Bronchial epithelial cell (primary cell): ENCODE results near the gene PEMT. TPM values are rescaled to one million over a fixed set of nuclear protein-coding genes. Genes with fewer than 3 reads are reported as not detected.

Experiments used
- DNase-seq: peaks from one replicate; pipeline ENCODE4 v3.0.0-alpha.2; 2010; ENCODE audit warnings: low read depth
- FAIRE-seq: peaks from 2 replicates; lab custom pipeline; 2011; peaks lifted over from hg19 to GRCh38; lab: Jason Lieb, UNC
- H3K27me3 ChIP-seq: 2 replicates; pipeline ENCODE4 v1.5.1; 2011; ENCODE audit warnings: low read length; ENCODE audit not compliant: control insufficient read depth, insufficient read depth
- H3K36me3 ChIP-seq: 2 replicates; pipeline ENCODE4 v1.5.1; 2011; ENCODE audit warnings: low read length; ENCODE audit not compliant: control insufficient read depth, insufficient read depth
- H3K4me3 ChIP-seq: 2 replicates; pipeline ENCODE4 v1.5.1; 2011; ENCODE audit warnings: mild to moderate bottlenecking, low read depth, low read length, control low read depth
- total RNA-seq: library from RNA; depleted of rRNA; stranded (reverse); fragments of >200 nt; gene quantifications from 2 replicates; pipeline ENCODE4 v1.2.1, GENCODE V29; 2014
- TF ChIP-seq, protein P1 (sequence below): IDR thresholded peaks from 2 replicates; pipeline ENCODE4 v1.5.1; 2011; ENCODE audit warnings: mild to moderate bottlenecking, moderate library complexity, low read length, control low read depth, inconsistent platforms; ENCODE audit not compliant: insufficient read depth, severe bottlenecking

PEMT gene
- total RNA-seq, 1 donor from 2014 or later = 23.4 TPM

DNA sequence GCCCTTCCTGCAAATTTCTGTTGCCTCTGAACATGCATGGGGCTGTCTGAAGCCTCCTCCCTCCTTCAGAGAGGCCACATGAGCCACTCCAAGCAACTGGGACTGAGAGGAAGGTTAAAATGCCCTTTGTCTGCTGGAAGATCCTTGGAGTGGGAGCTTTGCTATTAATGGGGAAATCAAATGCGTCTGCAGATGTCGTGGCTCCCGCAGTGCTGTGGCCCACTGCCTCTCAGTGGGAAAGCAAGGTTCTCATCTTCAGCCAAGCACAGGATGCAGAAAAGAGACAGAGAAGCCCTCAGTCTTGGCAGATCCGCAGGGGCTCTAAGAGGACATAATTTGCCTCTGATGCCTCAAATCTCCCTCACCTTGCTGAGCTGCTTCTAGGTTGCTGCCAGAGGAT is 34.8 kb downstream of the PEMT start:
- TF ChIP-seq, protein P1, sequence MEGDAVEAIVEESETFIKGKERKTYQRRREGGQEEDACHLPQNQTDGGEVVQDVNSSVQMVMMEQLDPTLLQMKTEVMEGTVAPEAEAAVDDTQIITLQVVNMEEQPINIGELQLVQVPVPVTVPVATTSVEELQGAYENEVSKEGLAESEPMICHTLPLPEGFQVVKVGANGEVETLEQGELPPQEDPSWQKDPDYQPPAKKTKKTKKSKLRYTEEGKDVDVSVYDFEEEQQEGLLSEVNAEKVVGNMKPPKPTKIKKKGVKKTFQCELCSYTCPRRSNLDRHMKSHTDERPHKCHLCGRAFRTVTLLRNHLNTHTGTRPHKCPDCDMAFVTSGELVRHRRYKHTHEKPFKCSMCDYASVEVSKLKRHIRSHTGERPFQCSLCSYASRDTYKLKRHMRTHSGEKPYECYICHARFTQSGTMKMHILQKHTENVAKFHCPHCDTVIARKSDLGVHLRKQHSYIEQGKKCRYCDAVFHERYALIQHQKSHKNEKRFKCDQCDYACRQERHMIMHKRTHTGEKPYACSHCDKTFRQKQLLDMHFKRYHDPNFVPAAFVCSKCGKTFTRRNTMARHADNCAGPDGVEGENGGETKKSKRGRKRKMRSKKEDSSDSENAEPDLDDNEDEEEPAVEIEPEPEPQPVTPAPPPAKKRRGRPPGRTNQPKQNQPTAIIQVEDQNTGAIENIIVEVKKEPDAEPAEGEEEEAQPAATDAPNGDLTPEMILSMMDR = no peak
- no peaks in the 10 kb centered on the region for H3K27me3 ChIP-seq
- H3K36me3 ChIP-seq = no peaks in the 10 kb centered on the region
- H3K4me3 ChIP-seq = no peak overlapping the region
- FAIRE-seq (no peak), DNase-seq (no peak)

DNA sequence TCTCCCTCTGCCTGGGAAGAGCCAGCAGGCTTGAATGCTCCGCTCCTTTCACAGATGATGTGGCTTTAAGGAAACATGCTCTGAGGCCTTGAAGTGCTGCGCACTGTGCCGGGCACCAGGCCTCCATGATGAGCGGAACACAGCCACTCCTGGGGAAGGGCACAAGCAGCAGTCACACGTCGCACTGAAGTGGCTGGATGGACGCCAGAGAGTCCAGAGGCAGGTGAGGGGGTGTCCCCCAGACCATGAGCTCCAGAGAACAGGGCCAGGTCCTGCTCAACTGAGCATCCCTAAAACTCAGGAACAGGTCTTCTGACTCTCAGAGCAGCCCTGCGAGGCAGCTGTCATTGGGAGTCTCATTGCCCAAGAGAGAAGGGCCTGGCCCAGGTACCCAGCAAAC is 35.6 kb downstream of the PEMT start:
- DNase-seq (no peak), FAIRE-seq (no peak)
- no peaks in the 10 kb centered on the region for H3K36me3 ChIP-seq
- TF ChIP-seq, protein P1 = no peak
- no peak overlapping the region for H3K4me3 ChIP-seq
- no peaks in the 10 kb centered on the region for H3K27me3 ChIP-seq

DNA sequence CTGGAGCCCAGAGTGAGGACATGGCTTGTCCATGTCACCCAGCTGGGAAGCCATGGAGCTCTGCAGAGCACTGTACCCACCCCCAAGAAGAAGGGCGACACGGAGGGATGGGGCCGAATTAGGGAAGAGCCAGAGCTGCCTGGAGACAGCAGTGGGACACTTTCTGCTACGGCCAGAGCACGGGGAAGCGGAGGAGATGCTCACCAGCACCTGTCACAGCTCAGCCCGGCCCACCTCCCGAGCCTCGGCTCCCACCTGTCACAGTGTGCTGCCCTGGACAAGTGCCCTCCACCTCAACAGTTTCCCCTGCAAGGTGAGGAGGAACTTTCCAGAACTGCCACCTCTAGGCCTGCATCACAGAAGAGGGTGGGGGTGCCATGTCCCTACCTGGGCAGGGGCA is 36.4 kb downstream of the PEMT start:
- DNase-seq (no peak), FAIRE-seq (peak; percentile 50)
- Histone ChIP-seq H3K4me3 (no peak overlapping the region), H3K36me3 (no peaks in the 10 kb centered on the region), H3K27me3 (no peaks in the 10 kb centered on the region)
- TF ChIP-seq, protein P1 = no peak

DNA sequence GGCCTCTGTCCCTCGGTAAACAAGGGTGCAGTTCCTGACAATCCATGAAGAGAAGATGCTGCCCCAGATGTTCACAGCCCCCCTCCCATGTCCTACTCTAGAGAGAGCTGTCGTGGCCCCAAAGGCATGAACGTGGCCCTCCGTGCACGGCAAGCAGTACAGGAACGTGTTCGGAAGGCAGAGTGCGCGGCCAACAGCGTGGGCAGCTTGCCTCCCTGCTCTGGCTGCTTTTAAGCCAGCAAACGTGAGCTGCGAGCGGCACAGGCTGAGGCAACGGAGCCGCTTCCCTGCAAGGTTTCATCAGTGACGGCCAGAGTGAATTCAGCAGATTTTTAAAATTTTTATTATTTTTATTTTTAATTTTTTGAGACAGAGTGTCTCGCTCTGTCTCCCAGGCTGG is 37.2 kb downstream of the PEMT start:
- Histone ChIP-seq H3K36me3 (no peaks in the 10 kb centered on the region), H3K27me3 (no peaks in the 10 kb centered on the region), H3K4me3 (no peak overlapping the region)
- DNase-seq = no peak
- TF ChIP-seq, protein P1 = no peak
- FAIRE-seq = peak; percentile 28

DNA sequence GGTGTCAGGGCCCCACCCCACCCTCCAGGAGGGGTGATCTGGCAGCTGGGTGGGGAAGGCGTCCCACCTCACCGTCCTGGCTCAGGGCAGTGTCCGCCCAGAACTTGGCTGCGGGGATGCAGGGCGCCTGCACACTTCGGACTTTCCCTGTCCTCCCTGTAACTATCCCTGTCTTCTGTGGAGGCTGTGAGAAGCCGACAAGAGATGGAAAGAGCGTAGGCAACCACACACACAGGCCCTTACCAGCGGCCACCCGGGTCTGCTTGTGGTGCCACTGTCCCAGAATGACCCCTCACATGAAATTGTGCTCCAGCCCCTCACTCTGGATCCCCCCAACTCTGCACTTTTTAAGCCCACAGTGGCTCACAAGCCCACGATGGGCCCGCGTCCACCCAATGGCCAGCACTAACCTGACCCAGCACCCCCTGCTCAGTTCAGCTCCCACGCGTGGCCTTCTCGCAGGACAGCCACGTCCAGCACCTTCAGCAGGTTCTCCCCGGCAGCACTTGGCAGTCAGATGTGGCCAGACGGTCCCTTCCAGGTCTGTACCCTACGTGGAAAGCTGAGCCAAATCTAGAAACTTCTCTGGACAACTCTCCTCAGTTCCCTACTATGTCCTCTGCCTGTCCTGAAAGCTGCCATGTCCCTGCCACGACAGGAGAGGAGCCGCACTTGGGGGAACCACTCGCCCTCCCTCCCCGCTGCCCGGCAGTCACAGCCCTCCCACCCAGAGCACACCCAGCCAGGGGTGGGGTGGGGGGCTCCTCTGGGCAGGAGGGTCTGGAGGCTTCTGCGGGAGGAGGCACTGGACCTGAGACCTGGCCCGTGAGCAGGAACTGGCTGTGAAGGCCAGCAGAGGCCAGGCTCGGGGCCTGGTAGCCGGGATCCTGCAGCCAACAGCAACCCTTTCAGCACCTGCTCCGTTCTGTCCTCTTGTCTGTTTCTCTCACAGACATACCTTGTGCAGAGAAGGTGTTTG is 38.0 kb downstream of the PEMT start:
- FAIRE-seq (no peak), DNase-seq (no peak)
- H3K36me3 ChIP-seq = no peaks in the 10 kb centered on the region
- no peaks in the 10 kb centered on the region for H3K27me3 ChIP-seq
- no peak overlapping the region for H3K4me3 ChIP-seq
- TF ChIP-seq, protein P1 = no peak
